DOHH2 (cell line): ENCODE results near the gene FCHSD2.

Experiments
- EZH2phosphoT487 ChIP-seq: fragments of 200-600 bp; sonication (generic); IDR thresholded peaks from 2 replicates; pipeline ENCODE4 v1.6.1; 2017; ENCODE audit warnings: borderline replicate concordance, mild to moderate bottlenecking, antibody characterized with exemption, low read length, moderate library complexity, mixed read lengths
- TF ChIP-seq, protein P1 (sequence below): fragments of 200-600 bp; sonication (generic); IDR thresholded peaks from one replicate; pipeline ENCODE4 v1.5.1; 2014; ENCODE audit warnings: antibody characterized with exemption, mild to moderate bottlenecking, low read depth, low read length; ENCODE audit not compliant: poor library complexity, severe bottlenecking

GRCh38 chr11:72825661-72826060, 316.5 kb downstream of the FCHSD2 start:
- TF ChIP-seq, protein P1, sequence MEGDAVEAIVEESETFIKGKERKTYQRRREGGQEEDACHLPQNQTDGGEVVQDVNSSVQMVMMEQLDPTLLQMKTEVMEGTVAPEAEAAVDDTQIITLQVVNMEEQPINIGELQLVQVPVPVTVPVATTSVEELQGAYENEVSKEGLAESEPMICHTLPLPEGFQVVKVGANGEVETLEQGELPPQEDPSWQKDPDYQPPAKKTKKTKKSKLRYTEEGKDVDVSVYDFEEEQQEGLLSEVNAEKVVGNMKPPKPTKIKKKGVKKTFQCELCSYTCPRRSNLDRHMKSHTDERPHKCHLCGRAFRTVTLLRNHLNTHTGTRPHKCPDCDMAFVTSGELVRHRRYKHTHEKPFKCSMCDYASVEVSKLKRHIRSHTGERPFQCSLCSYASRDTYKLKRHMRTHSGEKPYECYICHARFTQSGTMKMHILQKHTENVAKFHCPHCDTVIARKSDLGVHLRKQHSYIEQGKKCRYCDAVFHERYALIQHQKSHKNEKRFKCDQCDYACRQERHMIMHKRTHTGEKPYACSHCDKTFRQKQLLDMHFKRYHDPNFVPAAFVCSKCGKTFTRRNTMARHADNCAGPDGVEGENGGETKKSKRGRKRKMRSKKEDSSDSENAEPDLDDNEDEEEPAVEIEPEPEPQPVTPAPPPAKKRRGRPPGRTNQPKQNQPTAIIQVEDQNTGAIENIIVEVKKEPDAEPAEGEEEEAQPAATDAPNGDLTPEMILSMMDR, result no peak
- TF ChIP-seq EZH2phosphoT487, result no peak
